ENCODE results near the gene PARD3. TPM values are rescaled to one million over a fixed set of nuclear protein-coding genes. Genes with fewer than 3 reads are reported as not detected.

Gene PARD3
- total and polyA plus RNA-seq, 10 of the 15 experiments (the other 5 are each of a cell fraction or from before 2014, with no cell fraction given) = 2.6 to 43.1 (median 13.9) TPM

DNA sequence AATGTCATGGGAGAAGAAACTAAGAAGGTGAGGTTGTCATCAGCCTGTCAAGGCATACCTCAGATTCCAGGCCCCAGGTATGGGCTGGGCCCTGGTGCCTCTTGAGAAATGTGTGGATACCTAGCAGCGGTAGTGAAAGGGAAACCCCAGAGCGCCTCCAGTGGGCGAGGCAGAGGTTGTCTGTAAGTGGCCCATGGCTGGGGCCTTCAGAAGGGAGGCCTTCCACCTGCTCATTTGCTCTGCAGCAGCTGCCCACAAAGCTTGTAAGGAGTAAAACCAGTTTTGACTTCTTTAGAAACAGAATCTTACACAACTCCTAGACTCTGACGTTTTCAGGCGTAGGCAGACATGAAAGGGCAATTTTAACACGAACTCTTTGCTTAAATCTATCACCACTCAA lies 509.9 kb downstream of the PARD3 start (continued):
- TF ChIP-seq, protein P1, sequence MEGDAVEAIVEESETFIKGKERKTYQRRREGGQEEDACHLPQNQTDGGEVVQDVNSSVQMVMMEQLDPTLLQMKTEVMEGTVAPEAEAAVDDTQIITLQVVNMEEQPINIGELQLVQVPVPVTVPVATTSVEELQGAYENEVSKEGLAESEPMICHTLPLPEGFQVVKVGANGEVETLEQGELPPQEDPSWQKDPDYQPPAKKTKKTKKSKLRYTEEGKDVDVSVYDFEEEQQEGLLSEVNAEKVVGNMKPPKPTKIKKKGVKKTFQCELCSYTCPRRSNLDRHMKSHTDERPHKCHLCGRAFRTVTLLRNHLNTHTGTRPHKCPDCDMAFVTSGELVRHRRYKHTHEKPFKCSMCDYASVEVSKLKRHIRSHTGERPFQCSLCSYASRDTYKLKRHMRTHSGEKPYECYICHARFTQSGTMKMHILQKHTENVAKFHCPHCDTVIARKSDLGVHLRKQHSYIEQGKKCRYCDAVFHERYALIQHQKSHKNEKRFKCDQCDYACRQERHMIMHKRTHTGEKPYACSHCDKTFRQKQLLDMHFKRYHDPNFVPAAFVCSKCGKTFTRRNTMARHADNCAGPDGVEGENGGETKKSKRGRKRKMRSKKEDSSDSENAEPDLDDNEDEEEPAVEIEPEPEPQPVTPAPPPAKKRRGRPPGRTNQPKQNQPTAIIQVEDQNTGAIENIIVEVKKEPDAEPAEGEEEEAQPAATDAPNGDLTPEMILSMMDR (IDR thresholded peaks at IDR 0.05 in 2 of 3, conservative IDR thresholded peaks at IDR 0.05 in 1 of 3; ENCODE audit: control insufficient read depth in 2 of 3, extremely low read depth in 1 of 3, insufficient read depth in 1 of 3, low read depth in 3 of 3, low read length in 3 of 3) = peak; percentile 12 to 47 (median 32); a peak in 3 of 6 replicates
- no peak for TF ChIP-seq SKIL (IDR thresholded peaks at IDR 0.05; ENCODE audit: low read depth, poor library complexity, severe bottlenecking)
- no peak for TF ChIP-seq KAT2A (conservative IDR thresholded peaks at IDR 0.05; ENCODE audit: control insufficient read depth, low read depth, low read length)
- peak; percentile 20; the same call in 1 of the 2 replicates for TF ChIP-seq RAD21 (IDR thresholded peaks at IDR 0.05; ENCODE audit: insufficient read depth, low read depth, low read length)
- TF ChIP-seq, protein P2, sequence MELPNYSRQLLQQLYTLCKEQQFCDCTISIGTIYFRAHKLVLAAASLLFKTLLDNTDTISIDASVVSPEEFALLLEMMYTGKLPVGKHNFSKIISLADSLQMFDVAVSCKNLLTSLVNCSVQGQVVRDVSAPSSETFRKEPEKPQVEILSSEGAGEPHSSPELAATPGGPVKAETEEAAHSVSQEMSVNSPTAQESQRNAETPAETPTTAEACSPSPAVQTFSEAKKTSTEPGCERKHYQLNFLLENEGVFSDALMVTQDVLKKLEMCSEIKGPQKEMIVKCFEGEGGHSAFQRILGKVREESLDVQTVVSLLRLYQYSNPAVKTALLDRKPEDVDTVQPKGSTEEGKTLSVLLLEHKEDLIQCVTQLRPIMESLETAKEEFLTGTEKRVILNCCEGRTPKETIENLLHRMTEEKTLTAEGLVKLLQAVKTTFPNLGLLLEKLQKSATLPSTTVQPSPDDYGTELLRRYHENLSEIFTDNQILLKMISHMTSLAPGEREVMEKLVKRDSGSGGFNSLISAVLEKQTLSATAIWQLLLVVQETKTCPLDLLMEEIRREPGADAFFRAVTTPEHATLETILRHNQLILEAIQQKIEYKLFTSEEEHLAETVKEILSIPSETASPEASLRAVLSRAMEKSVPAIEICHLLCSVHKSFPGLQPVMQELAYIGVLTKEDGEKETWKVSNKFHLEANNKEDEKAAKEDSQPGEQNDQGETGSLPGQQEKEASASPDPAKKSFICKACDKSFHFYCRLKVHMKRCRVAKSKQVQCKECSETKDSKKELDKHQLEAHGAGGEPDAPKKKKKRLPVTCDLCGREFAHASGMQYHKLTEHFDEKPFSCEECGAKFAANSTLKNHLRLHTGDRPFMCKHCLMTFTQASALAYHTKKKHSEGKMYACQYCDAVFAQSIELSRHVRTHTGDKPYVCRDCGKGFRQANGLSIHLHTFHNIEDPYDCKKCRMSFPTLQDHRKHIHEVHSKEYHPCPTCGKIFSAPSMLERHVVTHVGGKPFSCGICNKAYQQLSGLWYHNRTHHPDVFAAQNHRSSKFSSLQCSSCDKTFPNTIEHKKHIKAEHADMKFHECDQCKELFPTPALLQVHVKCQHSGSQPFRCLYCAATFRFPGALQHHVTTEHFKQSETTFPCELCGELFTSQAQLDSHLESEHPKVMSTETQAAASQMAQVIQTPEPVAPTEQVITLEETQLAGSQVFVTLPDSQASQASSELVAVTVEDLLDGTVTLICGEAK (IDR thresholded peaks at IDR 0.05; ENCODE audit: borderline replicate concordance) = no peak
- peak; percentile 34; the same call in 1 of the 2 replicates for TF ChIP-seq YY1 (IDR thresholded peaks at IDR 0.05; ENCODE audit: low read depth, low read length)
- TF ChIP-seq ATF7 (IDR thresholded peaks at IDR 0.05; ENCODE audit: low read depth) = 0 out of 2 replicates have a peak, but pooled peaks have one; percentile 21
- TF ChIP-seq NR2F1 (conservative IDR thresholded peaks at IDR 0.05) = 0 out of 2 replicates have a peak, but pooled peaks have one; percentile 7
- TF ChIP-seq MLLT1 (IDR thresholded peaks at IDR 0.05) = no peak
- TF ChIP-seq NFIC (IDR thresholded peaks at IDR 0.05; ENCODE audit: low read depth, low read length) = no peak
- no peak for TF ChIP-seq GABPA (IDR thresholded peaks at IDR 0.05; ENCODE audit: low read depth)
- TF ChIP-seq ZNF622 (IDR thresholded peaks at IDR 0.05) = no peak
- TF ChIP-seq TCF12 (IDR thresholded peaks at IDR 0.05; ENCODE audit: low read depth, low read length) = peak; percentile 66; the same call in 1 of the 2 replicates
- TF ChIP-seq, protein P3, sequence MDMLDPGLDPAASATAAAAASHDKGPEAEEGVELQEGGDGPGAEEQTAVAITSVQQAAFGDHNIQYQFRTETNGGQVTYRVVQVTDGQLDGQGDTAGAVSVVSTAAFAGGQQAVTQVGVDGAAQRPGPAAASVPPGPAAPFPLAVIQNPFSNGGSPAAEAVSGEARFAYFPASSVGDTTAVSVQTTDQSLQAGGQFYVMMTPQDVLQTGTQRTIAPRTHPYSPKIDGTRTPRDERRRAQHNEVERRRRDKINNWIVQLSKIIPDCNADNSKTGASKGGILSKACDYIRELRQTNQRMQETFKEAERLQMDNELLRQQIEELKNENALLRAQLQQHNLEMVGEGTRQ (IDR thresholded peaks at IDR 0.05; ENCODE audit: borderline replicate concordance, low read depth, low read length) = no peak
- TF ChIP-seq ESRRA (IDR thresholded peaks at IDR 0.05; ENCODE audit: low read length) = no peak

Measured in GM12878 (cell line).